Lower leg skin (tissue), 4 donors: ENCODE results near the gene PTPN7. TPM values are rescaled to one million over a fixed set of nuclear protein-coding genes. Genes with fewer than 3 reads are reported as not detected.

Experiments used
- DNase-seq, 2 donors: peaks; one replicate each; pipeline ENCODE4 v3.0.0-alpha.2; 2019; ENCODE audit warnings: low spot score in 2 of 2
- H3K4me3 ChIP-seq: fragments of 200-600 bp; sonication (generic); 2 replicates; pipeline ENCODE4 v1.5.1; 2017; ENCODE audit warnings: mild to moderate bottlenecking, low read depth; ENCODE audit not compliant: poor library complexity, severe bottlenecking
- CTCF ChIP-seq, 3 donors: fragments of 450-650 bp; IDR thresholded peaks; one replicate each; pipeline ENCODE4 v1.5.1; 2016; ENCODE audit warnings: antibody characterized with exemption in 3 of 3, mild to moderate bottlenecking in 3 of 3, moderate library complexity in 2 of 3
- POLR2A ChIP-seq, 2 donors: fragments of 450-650 bp; IDR thresholded peaks; one replicate each; pipeline ENCODE4 v1.6.1; 2016 to 2017; ENCODE audit warnings: antibody characterized with exemption in 2 of 2, mild to moderate bottlenecking in 1 of 2, moderate library complexity in 1 of 2
- WGBS, 2 donors: methylation state at CpG; one replicate each; pipeline ENCODE4 v1.1.5; 2018; 5-methylcytosine and 5-hydroxymethylcytosine counted together
- intact Hi-C: fragments of 100-400 bp; cut with DNase I; formaldehyde crosslinking; loops from one replicate; pipeline ENCODE4 v1.15.0; 2023; ENCODE audit warnings: low total_unique reads
- total RNA-seq, 4 donors: library from RNA; depleted of rRNA; stranded (reverse); fragments of >200 nt; gene quantifications; one replicate each; pipeline ENCODE4 v1.1.0, GENCODE V29; 2016

PTPN7 gene
- total RNA-seq, 4 donors from 2014 or later = 1.6 to 2.4 (median 2.2) TPM

- 80 to 91% methylated on average over 13 of the region's 13 CpGs for WGBS, 2 donors
Measured at GRCh38 chr1:202203238-202204039, 43.0 kb upstream of the PTPN7 start.

GRCh38 chr1:202202500-202203168, 42.2 kb upstream of the PTPN7 start:
- WGBS, 2 donors = 84 to 89% methylated on average over 7 of the region's 7 CpGs

More at GRCh38 chr1:202203238-202204039, 43.0 kb upstream of the PTPN7 start:
- no peak for DNase-seq
- no peak overlapping the region for H3K4me3 ChIP-seq
- intact Hi-C loops = no loop called here
- TF ChIP-seq POLR2A (IDR thresholded peaks at IDR 0.05) = no peak
- no peak for TF ChIP-seq CTCF (IDR thresholded peaks at IDR 0.05)

GRCh38 chr1:202201971-202202370, 41.6 kb upstream of the PTPN7 start:
- TF ChIP-seq CTCF (IDR thresholded peaks at IDR 0.05) (no peak), POLR2A (IDR thresholded peaks at IDR 0.05) (no peak)
- H3K4me3 ChIP-seq = no peak overlapping the region
- WGBS, 2 donors = 74 to 76% methylated on average over 4 of the region's 4 CpGs
- DNase-seq = no peak
- intact Hi-C loops = no loop called here

More at GRCh38 chr1:202202500-202203168, 42.2 kb upstream of the PTPN7 start:
- TF ChIP-seq CTCF (IDR thresholded peaks at IDR 0.05) = no peak
- TF ChIP-seq POLR2A (IDR thresholded peaks at IDR 0.05) = no peak
- intact Hi-C loops = no loop called here
- DNase-seq = no peak
- H3K4me3 ChIP-seq = no peak overlapping the region

GRCh38 chr1:202201266-202201665, 40.9 kb upstream of the PTPN7 start:
- no peak for TF ChIP-seq POLR2A (IDR thresholded peaks at IDR 0.05)
- no peak for TF ChIP-seq CTCF (IDR thresholded peaks at IDR 0.05)
- DNase-seq = no peak
- intact Hi-C loops = no loop called here
- H3K4me3 ChIP-seq = no peak overlapping the region
- 55 to 76% methylated on average over 3 of the region's 3 CpGs for WGBS, 2 donors

- 63 to 69% methylated on average over 8 of the region's 8 CpGs for WGBS, 2 donors
- intact Hi-C loops = no loop called here
- DNase-seq = no peak
- no peak overlapping the region for H3K4me3 ChIP-seq
- TF ChIP-seq POLR2A (IDR thresholded peaks at IDR 0.05) (no peak), CTCF (IDR thresholded peaks at IDR 0.05) (no peak)
Measured at GRCh38 chr1:202200669-202201068, 40.3 kb upstream of the PTPN7 start.
